NCI-H1048 (cell line): Measurements from ENCODE around the gene TMEM174.
"Not testable (repeated sequence)": the region's sequence is repeated elsewhere in the genome, so short reads cannot be mapped to it uniquely, and the experiment has no call there.

Experiments
- DNase-seq: peaks from one replicate; lab custom pipeline; 2025; lab: John Stamatoyannopoulos, UW

Gene TMEM174

DNA sequence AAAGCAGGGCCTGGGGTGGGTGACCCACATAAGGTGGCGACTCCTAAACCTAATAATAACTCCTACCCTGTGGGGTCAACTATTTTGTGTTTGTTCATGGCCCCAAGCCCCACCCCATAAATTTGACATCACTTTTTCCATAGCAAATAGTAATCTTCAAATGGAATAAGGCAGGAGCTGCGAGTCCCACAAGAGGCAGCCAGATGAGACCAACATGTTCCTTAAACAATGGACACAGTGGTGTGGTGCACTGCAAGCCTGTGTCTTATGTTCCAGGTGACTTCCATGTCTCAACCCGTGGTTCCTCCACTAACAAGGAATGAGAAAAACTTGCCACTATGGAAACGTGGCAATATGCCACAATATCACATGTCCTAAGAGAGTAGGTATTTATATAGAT is 20.6 kb downstream of the TMEM174 start:
- no peak for DNase-seq

DNA sequence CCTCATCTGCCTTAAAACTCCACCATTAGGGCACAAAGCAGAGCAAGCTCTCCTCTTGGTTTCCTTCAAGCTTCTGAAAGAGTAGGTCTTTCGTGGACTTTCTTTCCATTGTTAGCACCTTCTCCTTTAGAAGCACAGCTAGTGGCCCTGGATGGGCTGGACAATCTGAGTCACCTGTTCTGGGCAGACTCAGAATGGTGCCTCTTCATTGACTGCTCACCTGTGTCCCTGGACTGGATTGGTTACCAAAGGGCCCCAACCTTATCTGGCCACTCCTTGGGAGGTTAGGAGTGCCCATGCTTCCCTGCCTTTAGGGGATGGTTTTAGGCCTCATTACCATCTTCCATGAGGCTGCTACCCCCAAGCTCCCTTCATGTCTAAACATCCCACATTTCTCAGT is 23.2 kb downstream of the TMEM174 start:
- DNase-seq, result no peak

DNA sequence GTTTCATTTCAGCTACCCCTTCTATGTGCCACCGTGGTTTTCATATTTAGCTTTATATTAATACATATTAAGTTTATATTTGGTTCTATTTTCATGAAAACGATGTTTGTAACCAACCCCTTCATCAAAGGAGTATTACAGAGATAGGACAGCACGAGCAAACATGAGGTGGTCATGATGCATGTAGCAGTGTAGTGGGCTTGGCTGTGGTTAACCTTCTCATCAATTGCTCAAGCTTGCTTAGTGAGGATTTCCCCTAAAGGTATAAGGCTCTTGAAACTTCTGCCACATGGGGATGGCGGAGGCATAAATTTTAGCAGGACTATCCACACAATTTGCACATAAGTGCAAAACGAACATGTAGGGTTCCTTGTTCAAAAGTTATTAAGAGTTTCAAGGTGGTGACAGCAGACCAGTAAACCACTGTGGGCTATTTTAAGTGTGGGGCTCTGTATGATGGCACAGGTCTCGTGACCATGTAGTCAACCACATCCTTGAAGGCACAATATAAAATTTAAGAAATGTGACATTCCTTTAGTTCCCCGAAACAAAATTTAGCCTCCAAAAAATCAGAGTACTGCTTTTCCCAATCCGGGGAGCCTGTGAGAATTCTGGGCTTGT is 24.8 kb downstream of the TMEM174 start:
- DNase-seq, result no peak

- DNase-seq, result no peak
Observed at GRCh38 chr5:73198833-73199592, 26.0 kb downstream of the TMEM174 start.

- no peak for DNase-seq
Observed at GRCh38 chr5:73199671-73200070, 26.7 kb downstream of the TMEM174 start.

DNA sequence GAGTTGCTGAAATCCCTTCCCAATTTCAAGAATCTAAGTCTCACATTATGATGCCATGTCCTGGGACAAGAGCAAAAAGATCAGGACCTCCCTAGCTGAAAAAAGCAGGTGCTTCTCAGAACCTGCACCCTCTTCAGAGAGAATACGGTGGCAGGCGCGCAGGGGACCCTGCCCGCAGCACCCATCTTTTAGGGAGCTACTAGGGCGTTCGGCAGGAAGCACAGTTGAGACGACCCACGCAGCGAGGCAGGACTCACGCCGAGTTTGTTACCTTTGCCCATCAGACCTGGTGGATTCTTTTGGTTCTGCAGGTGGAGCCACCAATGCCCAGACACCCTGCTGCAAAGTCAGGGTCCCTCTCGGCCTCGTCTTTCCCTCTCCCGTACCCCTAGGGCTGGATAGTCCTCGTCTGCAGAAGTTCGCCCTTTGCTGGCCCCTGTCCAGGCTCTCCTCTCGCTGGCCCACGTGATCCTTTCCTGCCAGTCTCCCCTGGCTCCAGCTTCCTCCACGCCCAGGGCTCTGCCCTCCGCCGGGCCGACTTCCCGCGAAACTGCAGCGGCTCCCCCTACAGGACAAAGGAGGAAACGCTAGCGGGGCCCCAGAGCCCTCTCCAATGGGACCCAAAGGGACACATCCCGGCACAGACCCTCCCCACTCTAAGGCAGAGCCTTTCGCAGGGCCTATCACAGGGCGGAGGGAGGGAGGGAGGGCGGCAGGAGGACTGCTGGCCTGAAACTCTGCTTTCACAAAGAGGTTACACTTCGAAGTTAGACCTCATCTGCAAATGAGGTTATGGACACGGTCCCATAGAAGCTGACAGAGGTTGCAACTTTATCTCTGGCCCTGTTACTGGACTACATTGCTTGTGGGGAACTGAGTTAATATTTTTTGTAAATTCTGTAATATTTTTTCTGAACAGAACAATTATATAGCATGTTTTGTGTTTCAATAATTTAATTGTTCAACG is 28.8 kb downstream of the TMEM174 start:
- DNase-seq, result peak; percentile 75

GRCh38 chr5:73204332-73204731 is 31.3 kb downstream of the TMEM174 start:
- DNase-seq, result no peak

GRCh38 chr5:73204733-73205132 is 31.7 kb downstream of the TMEM174 start:
- no peak for DNase-seq

- no peak for DNase-seq
Observed at GRCh38 chr5:73205305-73205704, 32.3 kb downstream of the TMEM174 start.

DNA sequence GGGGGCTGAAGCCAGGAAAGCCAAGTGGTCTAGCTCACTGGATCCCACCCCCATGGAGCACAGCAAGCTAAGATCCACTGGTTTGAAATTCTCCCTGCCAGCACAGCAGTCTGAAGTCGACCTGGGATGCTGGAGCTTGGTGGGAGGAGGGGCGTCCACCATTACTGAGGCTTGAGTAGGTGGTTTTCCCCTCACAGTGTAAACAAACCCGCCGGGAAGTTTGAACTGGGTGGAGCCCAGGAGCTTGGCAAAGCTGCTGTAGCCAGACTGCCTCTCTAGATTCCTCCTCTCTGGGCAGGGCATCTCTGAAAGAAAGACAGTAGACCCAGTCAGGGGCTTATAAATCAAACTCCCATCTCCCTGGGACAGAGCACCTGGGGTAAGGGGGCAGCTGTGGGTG is 34.2 kb downstream of the TMEM174 start:
- DNase-seq, result not testable (repeated sequence)

- not testable (repeated sequence) for DNase-seq
Observed at GRCh38 chr5:73209075-73209474, 36.1 kb downstream of the TMEM174 start.

GRCh38 chr5:73212693-73213092 is 39.7 kb downstream of the TMEM174 start:
- not testable (repeated sequence) for DNase-seq

GRCh38 chr5:73213566-73213998 is 40.6 kb downstream of the TMEM174 start:
- no peak for DNase-seq

DNA sequence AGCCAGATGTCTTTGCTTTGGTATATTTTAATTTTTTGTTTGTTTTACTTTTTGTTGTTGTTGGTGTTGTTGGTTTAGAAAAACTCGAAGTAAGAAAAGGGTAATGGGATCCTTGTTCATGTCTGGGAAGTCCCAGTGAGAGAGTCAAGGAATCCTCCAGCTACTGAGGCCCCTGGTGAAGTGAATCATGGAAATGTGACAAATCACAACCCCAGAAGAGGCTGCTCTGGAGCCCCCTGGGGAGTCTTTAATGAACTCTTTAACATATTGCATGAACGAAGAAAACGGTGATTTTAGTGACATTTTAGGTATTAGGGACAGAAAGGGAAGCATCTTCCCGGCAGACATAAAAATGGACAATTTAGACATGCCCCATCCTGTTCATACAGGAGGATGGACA is 41.3 kb downstream of the TMEM174 start:
- no peak for DNase-seq

DNA sequence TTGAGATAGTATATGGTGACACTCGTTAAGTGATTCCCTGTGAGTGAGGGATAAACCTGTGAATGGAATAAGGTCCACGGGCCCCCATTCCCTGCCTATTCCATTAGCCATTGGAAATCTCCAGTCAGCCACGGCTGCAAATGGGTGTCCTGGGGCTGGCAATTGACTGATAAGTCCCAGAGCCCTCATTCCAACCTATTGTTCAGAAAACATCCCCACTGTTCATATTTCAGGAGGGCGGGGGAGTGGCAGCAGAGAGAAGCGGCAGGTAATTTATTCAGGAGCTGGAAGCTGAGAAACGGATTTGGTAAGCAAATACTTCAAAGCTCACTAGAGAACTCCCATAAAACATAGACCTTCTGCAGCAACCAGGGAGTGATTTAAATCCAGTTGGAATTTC is 42.0 kb downstream of the TMEM174 start:
- no peak for DNase-seq

GRCh38 chr5:73215531-73215890 is 42.5 kb downstream of the TMEM174 start:
- DNase-seq, result no peak

DNA sequence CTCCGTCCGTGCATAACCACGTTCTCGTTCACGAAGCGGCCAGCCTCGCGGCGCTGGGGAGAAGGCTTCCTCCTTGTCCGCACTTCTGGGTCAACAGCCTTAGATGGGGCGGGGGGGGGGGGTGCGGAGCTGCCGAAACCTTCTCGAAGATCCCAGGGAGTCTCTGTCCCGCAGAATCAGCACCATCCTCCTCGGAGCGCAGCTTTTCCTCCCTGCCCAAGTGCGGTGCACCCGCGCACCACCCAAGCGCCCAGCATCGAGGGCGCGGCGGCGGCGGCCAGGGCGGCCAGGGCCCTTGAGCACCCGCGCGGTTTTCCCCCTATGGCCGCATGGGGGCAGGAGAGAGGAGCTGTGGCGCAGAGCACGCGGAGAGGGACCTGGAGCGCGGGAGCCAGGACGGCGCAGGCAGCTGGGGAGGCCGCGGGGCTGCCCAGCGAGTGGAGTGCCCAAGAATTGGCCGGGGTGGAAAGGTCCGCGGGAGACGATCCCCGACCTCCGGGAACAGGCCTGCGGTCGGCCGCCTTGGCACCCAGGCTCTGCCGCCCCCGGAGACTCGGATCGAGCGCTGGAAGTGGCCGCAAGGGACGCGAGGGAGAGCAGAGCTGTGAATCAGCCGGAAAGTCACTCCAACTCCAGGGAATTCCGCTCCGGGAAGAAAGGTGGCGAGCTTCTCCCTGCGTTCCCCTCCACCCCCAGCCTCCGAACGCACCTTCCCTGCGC is 43.1 kb downstream of the TMEM174 start:
- peak; percentile 43 for DNase-seq

DNA sequence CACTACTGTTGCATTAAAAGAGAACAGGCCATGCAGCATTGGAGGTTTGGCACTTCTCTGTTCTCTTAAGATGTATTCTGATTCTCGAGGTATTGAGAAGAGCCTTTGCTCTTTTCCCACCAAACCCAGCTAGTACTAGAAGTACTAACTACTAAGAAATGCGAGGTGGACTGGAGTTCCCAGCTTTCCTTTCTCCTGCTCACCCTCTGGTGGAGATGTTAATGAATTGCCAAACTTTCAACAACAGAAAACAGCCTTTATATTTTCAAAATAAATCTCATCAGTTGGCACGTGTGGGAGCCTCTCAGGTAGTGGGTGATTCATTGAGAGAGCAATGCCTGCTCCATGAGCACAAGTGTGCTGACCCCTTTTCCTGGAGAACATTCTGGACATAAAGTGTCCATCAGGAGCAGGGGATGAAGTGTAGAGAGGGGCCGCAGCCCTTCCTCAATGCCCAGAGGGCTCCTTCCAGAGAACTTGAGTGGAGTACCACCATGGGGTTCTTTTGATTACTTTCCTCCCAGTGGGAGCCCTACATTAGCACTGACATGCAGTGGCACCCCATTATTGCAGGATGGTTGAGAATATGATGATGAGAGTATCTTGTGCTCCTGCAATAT is 45.7 kb downstream of the TMEM174 start:
- no peak for DNase-seq

DNA sequence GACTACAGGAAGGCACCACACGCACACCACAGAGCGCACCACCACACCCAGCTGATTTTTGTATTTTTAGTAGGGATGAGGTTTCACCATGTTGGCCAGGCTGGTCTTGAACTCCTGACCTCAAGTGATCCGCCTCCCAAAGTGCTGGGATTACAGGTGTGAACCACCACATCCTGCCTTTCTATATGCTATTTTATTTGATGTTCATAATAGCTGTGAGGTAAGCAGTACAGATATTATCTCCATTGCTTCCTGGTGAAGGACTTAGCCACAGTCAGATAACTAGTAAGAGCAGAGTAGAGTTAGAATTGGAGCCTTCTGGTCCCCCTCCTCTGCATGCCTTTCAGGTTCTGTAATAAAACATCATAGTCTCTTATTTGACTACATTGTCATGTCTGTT is 46.3 kb downstream of the TMEM174 start:
- not testable (repeated sequence) for DNase-seq

DNA sequence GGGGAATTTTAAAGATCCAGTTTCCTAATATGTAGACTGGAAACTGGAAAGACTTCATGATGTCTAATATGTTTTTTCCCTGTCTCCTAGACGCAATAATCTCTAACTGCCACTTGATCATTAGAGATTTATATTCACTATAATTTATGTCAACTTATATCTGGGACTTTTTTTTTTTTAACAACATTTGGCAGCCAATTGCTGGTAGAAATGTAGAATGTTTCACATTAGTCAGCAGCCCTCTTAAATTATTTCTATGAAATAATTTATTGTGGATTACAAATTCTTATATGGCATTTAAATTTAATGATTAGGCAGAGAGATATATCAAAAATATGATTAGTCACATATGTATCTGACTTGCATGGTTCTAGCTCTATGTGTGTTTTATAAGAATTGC is 48.2 kb downstream of the TMEM174 start:
- DNase-seq, result no peak

- DNase-seq, result no peak
Observed at GRCh38 chr5:73221726-73222125, 48.7 kb downstream of the TMEM174 start.

DNA sequence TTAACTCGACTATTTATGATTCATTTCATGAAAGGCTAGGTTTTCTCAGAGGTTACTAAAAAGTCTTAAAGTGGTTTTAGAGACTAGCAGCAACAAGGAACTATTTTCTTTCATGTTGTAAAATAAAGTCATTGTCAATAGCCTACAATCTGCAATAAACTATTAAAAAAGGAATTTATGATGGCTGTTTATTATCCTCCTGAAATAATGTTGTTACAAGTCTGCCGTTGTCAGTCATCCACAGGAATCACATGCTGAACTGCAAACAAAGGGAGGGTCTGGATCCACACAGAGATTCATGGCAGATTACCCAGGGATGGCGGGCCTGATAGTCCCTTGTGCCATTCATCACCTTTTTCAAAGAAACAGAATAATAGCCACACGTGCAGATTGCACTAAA is 49.2 kb downstream of the TMEM174 start:
- DNase-seq, result no peak
